Liver (tissue), 9 donors: Measurements from ENCODE around the gene TTC21A. TPM values are rescaled to one million over a fixed set of nuclear protein-coding genes. Genes with fewer than 3 reads are reported as not detected.

Source experiments
- DNase-seq: peaks from one replicate; pipeline ENCODE4 v3.0.0-alpha.2; 2017; ENCODE audit warnings: low spot score
- H3K27ac ChIP-seq, 2 donors: one replicate each; pipeline ENCODE4 v1.7.0; 2013; ENCODE audit warnings: inconsistent platforms in 2 of 2, low read length in 2 of 2, control low read depth in 1 of 2, low read depth in 1 of 2, mild to moderate bottlenecking in 1 of 2
- H3K27me3 ChIP-seq, 4 donors: one replicate each; pipeline versions ENCODE4 v1.6.1 to v1.7.0; 2013; ENCODE audit warnings: low read length in 3 of 4, inconsistent platforms in 1 of 4, mild to moderate bottlenecking in 1 of 4, moderate library complexity in 1 of 4; ENCODE audit not compliant: control insufficient read depth in 4 of 4, insufficient read depth in 4 of 4
- H3K36me3 ChIP-seq, 4 donors: one replicate each; pipeline versions ENCODE4 v1.6.1 to v1.7.0; 2013; ENCODE audit warnings: low read length in 3 of 4, mild to moderate bottlenecking in 3 of 4, low read depth in 1 of 4, moderate library complexity in 1 of 4; ENCODE audit not compliant: control insufficient read depth in 4 of 4, insufficient read depth in 3 of 4
- H3K4me1 ChIP-seq, 4 donors: one replicate each; pipeline versions ENCODE4 v1.6.1 to v1.7.0; 2013; ENCODE audit warnings: low read length in 3 of 4, mild to moderate bottlenecking in 3 of 4, moderate library complexity in 1 of 4; ENCODE audit not compliant: control insufficient read depth in 4 of 4, insufficient read depth in 4 of 4
- H3K4me3 ChIP-seq, 3 donors: one replicate each; pipeline versions ENCODE4 v1.6.1 to v1.7.0; 2013; ENCODE audit warnings: low read length in 3 of 3, control low read depth in 1 of 3, low read depth in 1 of 3, mild to moderate bottlenecking in 1 of 3
- H3K9ac ChIP-seq, 2 donors: one replicate each; pipeline ENCODE4 v1.7.0; 2013; ENCODE audit warnings: low read length in 2 of 2, mild to moderate bottlenecking in 2 of 2, moderate library complexity in 2 of 2, control low read depth in 1 of 2, low read depth in 1 of 2
- H3K9me3 ChIP-seq, 4 donors: one replicate each; pipeline versions ENCODE4 v1.6.1 to v1.7.0; 2013; ENCODE audit warnings: low read length in 3 of 4; ENCODE audit not compliant: control insufficient read depth in 4 of 4
- ATF3 ChIP-seq: IDR thresholded peaks from 2 replicates; pipeline ENCODE4 v1.6.1; 2016; ENCODE audit warnings: antibody characterized with exemption
- FOXA2 ChIP-seq: IDR thresholded peaks from 2 replicates; pipeline ENCODE4 v1.6.1; 2016; ENCODE audit warnings: antibody characterized with exemption
- MAX ChIP-seq: IDR thresholded peaks from 2 replicates; pipeline ENCODE4 v1.6.1; 2016; ENCODE audit warnings: antibody characterized with exemption
- NR2F2 ChIP-seq: IDR thresholded peaks from 2 replicates; pipeline ENCODE4 v1.6.1; 2016; ENCODE audit warnings: antibody characterized with exemption
- SP1 ChIP-seq: IDR thresholded peaks from 2 replicates; pipeline ENCODE4 v1.6.1; 2018; ENCODE audit warnings: antibody characterized with exemption, mild to moderate bottlenecking
- ZBTB33 ChIP-seq: IDR thresholded peaks from 2 replicates; pipeline ENCODE4 v1.6.1; 2016; ENCODE audit warnings: antibody characterized with exemption
- WGBS: extraction: QIAGEN DNeasy Blood & Tissue Kit; methylation state at CpG from one replicate; pipeline ENCODE4 v1.1.7; 2013; 5-methylcytosine and 5-hydroxymethylcytosine counted together
- polyA plus RNA-seq, 2 donors: library from polyadenylated mRNA; stranded (reverse) in 1 of 2; unstranded in 1 of 2; fragments of 200-250 nt in 1 of 2; fragments of >200 nt in 1 of 2; fragmentation: Nextera tagmentation in 1 of 2; extraction: Ambion mirVana in 1 of 2; gene quantifications; one replicate each; pipeline versions ENCODE4 v1.2.1 to v1.2.3, GENCODE V29; 2013 to 2015
- total RNA-seq, 2 donors: library from RNA; depleted of rRNA; stranded (reverse); fragments of >200 nt; gene quantifications; one replicate each; pipeline ENCODE4 v1.2.3, GENCODE V29; 2014
- donor health status: healthy.
- donor health status: healthy.
- donor health status: healthy.
- donor health status: healthy.
- donor health status: healthy.

TTC21A gene
- total and polyA plus RNA-seq, 4 donors, result 0.28 to 3.3 (median 1.6) TPM

- TF ChIP-seq SP1, result peak; percentile 41
- TF ChIP-seq ZBTB33, result no peak
- no peak for TF ChIP-seq MAX
- no peak for TF ChIP-seq FOXA2
- WGBS, result 59% methylated on average over 4 of the region's 4 CpGs
- Histone ChIP-seq H3K9ac (no peak overlapping the region), H3K27me3 (no peaks in the 10 kb centered on the region), H3K4me1 (peaks cover 5 to 28% (median 22%) of the 10 kb centered on the region in 4 donors), H3K36me3 (peaks cover 22 to 55% (median 46%) of the 10 kb centered on the region in 4 donors), H3K27ac (peak overlapping the region; percentile 9 to 31), H3K9me3 (no peaks in the 10 kb centered on the region), H3K4me3 (no peak overlapping the region)
- no peak for DNase-seq
These were observed 33.9 kb downstream of the TTC21A start for GRCh38 chr3:39141171-39141995.

GRCh38 chr3:39142067-39142466 is 34.6 kb downstream of the TTC21A start:
- Histone ChIP-seq H3K27me3 (no peaks in the 10 kb centered on the region), H3K9me3 (no peaks in the 10 kb centered on the region), H3K36me3 (peaks cover 22 to 57% (median 49%) of the 10 kb centered on the region in 4 donors), H3K9ac (no peak overlapping the region), H3K4me3 (no peak overlapping the region), H3K27ac (peak overlapping the region; percentile 31 to 42), H3K4me1 (peaks cover 8 to 35% (median 28%) of the 10 kb centered on the region in 4 donors)
- no peak for DNase-seq
- WGBS, result 56% methylated on average over 5 of the region's 5 CpGs
- TF ChIP-seq ZBTB33 (no peak), NR2F2 (peak; percentile 87)

- Histone ChIP-seq H3K9me3 (no peaks in the 10 kb centered on the region), H3K4me1 (peaks cover 17 to 47% (median 35%) of the 10 kb centered on the region in 4 donors), H3K36me3 (peaks cover 22 to 57% (median 49%) of the 10 kb centered on the region in 4 donors), H3K27me3 (no peaks in the 10 kb centered on the region), H3K4me3 (no peak overlapping the region), H3K27ac (peak overlapping the region in 1 of 2 donors; percentile 10), H3K9ac (no peak overlapping the region)
- TF ChIP-seq NR2F2 (no peak), ATF3 (no peak)
- WGBS, result 82% methylated on average over 14 of the region's 14 CpGs
- no peak for DNase-seq
These were observed 35.8 kb downstream of the TTC21A start for GRCh38 chr3:39143051-39143885.
